LoVo (cell line): Measurements from ENCODE around the gene SLC26A9.

Experiments used
- DNase-seq: peaks from one replicate; pipeline ENCODE4 v3.0.0-alpha.2; 2016; ENCODE audit warnings: low spot score

The SLC26A9 gene

GRCh38 chr1:205943245-205943644 lies at the start of gene SLC26A9:
SLC26A9 (minus strand) TSS chr1:205943456; CDS start chr1:205935820, 7,636 bp downstream.
- DNase-seq: no peak

- DNase-seq: no peak
Observed at GRCh38 chr1:205992218-205992882, 49.1 kb upstream of the SLC26A9 start.

- DNase-seq: no peak
Observed at GRCh38 chr1:205991237-205991636, 48.0 kb upstream of the SLC26A9 start.

GRCh38 chr1:205990226-205990625 lies 47.0 kb upstream of the SLC26A9 start:
- no peak for DNase-seq

GRCh38 chr1:205989786-205990185 lies 46.5 kb upstream of the SLC26A9 start:
- no peak for DNase-seq

GRCh38 chr1:205988585-205988995 lies 45.3 kb upstream of the SLC26A9 start:
- DNase-seq: no peak

GRCh38 chr1:205986861-205987260 lies 43.6 kb upstream of the SLC26A9 start:
- no peak for DNase-seq

GRCh38 chr1:205986292-205986691 lies 43.0 kb upstream of the SLC26A9 start:
- DNase-seq: no peak

GRCh38 chr1:205985330-205986005 lies 42.2 kb upstream of the SLC26A9 start:
- DNase-seq: no peak

GRCh38 chr1:205983925-205984725 lies 40.9 kb upstream of the SLC26A9 start:
- peak; percentile 39 for DNase-seq

GRCh38 chr1:205981257-205981656 lies 38.0 kb upstream of the SLC26A9 start:
- no peak for DNase-seq

- DNase-seq: no peak
Observed at GRCh38 chr1:205980237-205980870, 37.1 kb upstream of the SLC26A9 start.

- DNase-seq: no peak
Observed at GRCh38 chr1:205979301-205979700, 36.0 kb upstream of the SLC26A9 start.

- DNase-seq: no peak
Observed at GRCh38 chr1:205978676-205979075, 35.4 kb upstream of the SLC26A9 start.

- DNase-seq: peak; percentile 80
Observed at GRCh38 chr1:205977402-205978014, 34.3 kb upstream of the SLC26A9 start.

- DNase-seq: no peak
Observed at GRCh38 chr1:205976708-205977401, 33.6 kb upstream of the SLC26A9 start.

GRCh38 chr1:205976036-205976435 lies 32.8 kb upstream of the SLC26A9 start:
- no peak for DNase-seq

- no peak for DNase-seq
Observed at GRCh38 chr1:205975387-205975998, 32.2 kb upstream of the SLC26A9 start.

- no peak for DNase-seq
Observed at GRCh38 chr1:205974712-205975111, 31.5 kb upstream of the SLC26A9 start.

GRCh38 chr1:205973377-205974232 lies 30.3 kb upstream of the SLC26A9 start:
- DNase-seq: no peak
